Hypothalamus (tissue), 51 donors: ENCODE data around the gene PPFIA4.
A peak's percentile ranks its signal among the peaks of the same experiment; 100 is the strongest.

Experiments
- DNase-seq, 51 donors: peaks; one replicate each; lab custom pipeline; 2025; lab: John Stamatoyannopoulos, UW

Gene PPFIA4

GRCh38 chr1:203097001-203097400, 70.7 kb downstream of the PPFIA4 start:
- DNase-seq: no peak

- no peak for DNase-seq
Measured at GRCh38 chr1:203098445-203098844, 72.2 kb downstream of the PPFIA4 start.

- no peak for DNase-seq
Measured at GRCh38 chr1:203098914-203099520, 72.7 kb downstream of the PPFIA4 start.

GRCh38 chr1:203099805-203100515, 73.7 kb downstream of the PPFIA4 start:
- no peak for DNase-seq

GRCh38 chr1:203100516-203100869, 74.2 kb downstream of the PPFIA4 start:
- no peak for DNase-seq

GRCh38 chr1:203101813-203102634, 75.7 kb downstream of the PPFIA4 start:
- DNase-seq: no peak

- no peak for DNase-seq
Measured at GRCh38 chr1:203103216-203103615, 76.9 kb downstream of the PPFIA4 start.

- DNase-seq: no peak
Measured at GRCh38 chr1:203103829-203104495, 77.7 kb downstream of the PPFIA4 start.

GRCh38 chr1:203104789-203105390, 78.6 kb downstream of the PPFIA4 start:
- DNase-seq: no peak

GRCh38 chr1:203112475-203112874, 86.2 kb downstream of the PPFIA4 start:
- DNase-seq: no peak

GRCh38 chr1:203113308-203113707, 87.0 kb downstream of the PPFIA4 start:
- DNase-seq: no peak

GRCh38 chr1:203114202-203114601, 87.9 kb downstream of the PPFIA4 start:
- DNase-seq: no peak

- DNase-seq: no peak
Measured at GRCh38 chr1:203116091-203116820, 90.0 kb downstream of the PPFIA4 start.

- DNase-seq: peak in 41 of 51 donors; percentile 23 to 84 (median 54)
Measured at GRCh38 chr1:203117611-203118575, 91.6 kb downstream of the PPFIA4 start.

- no peak for DNase-seq
Measured at GRCh38 chr1:203120325-203121153, 94.2 kb downstream of the PPFIA4 start.

- DNase-seq: no peak
Measured at GRCh38 chr1:203121186-203122015, 95.1 kb downstream of the PPFIA4 start.

- no peak for DNase-seq
Measured at GRCh38 chr1:203122159-203122558, 95.9 kb downstream of the PPFIA4 start.
